Bronchial epithelial cell (primary cell): ENCODE data around the gene AUTS2. TPM values are rescaled to one million over a fixed set of nuclear protein-coding genes. Genes with fewer than 3 reads are reported as not detected.

Experiments used
- DNase-seq: peaks from one replicate; pipeline ENCODE4 v3.0.0-alpha.2; 2010; ENCODE audit warnings: low read depth
- FAIRE-seq: peaks from 2 replicates; lab custom pipeline; 2011; peaks lifted over from hg19 to GRCh38; lab: Jason Lieb, UNC
- H3K27me3 ChIP-seq: 2 replicates; pipeline ENCODE4 v1.5.1; 2011; ENCODE audit warnings: low read length; ENCODE audit not compliant: control insufficient read depth, insufficient read depth
- H3K36me3 ChIP-seq: 2 replicates; pipeline ENCODE4 v1.5.1; 2011; ENCODE audit warnings: low read length; ENCODE audit not compliant: control insufficient read depth, insufficient read depth
- H3K4me3 ChIP-seq: 2 replicates; pipeline ENCODE4 v1.5.1; 2011; ENCODE audit warnings: mild to moderate bottlenecking, low read depth, low read length, control low read depth
- CTCF ChIP-seq: IDR thresholded peaks from 2 replicates; pipeline ENCODE4 v1.5.1; 2011; ENCODE audit warnings: mild to moderate bottlenecking, moderate library complexity, low read length, control low read depth, inconsistent platforms; ENCODE audit not compliant: insufficient read depth, severe bottlenecking
- total RNA-seq: library from RNA; depleted of rRNA; stranded (reverse); fragments of >200 nt; gene quantifications from 2 replicates; pipeline ENCODE4 v1.2.1, GENCODE V29; 2014

Gene AUTS2
- total RNA-seq, 1 donor from 2014 or later, result 9.5 TPM

- H3K4me3 ChIP-seq, result no peak overlapping the region
- H3K36me3 ChIP-seq, result no peaks in the 10 kb centered on the region
- no peaks in the 10 kb centered on the region for H3K27me3 ChIP-seq
- DNase-seq (no peak), FAIRE-seq (no peak)
- TF ChIP-seq CTCF, result no peak
Measured at GRCh38 chr7:70630440-70630817, 1032.2 kb downstream of the AUTS2 start.

GRCh38 chr7:70630818-70631457, 1032.7 kb downstream of the AUTS2 start:
- DNase-seq (no peak), FAIRE-seq (no peak)
- no peak for TF ChIP-seq CTCF
- Histone ChIP-seq H3K36me3 (no peaks in the 10 kb centered on the region), H3K27me3 (no peaks in the 10 kb centered on the region), H3K4me3 (no peak overlapping the region)

GRCh38 chr7:70631718-70632117, 1033.4 kb downstream of the AUTS2 start:
- FAIRE-seq, result no peak
- TF ChIP-seq CTCF, result no peak
- H3K27me3 ChIP-seq, result no peaks in the 10 kb centered on the region

GRCh38 chr7:70632400-70632799, 1034.1 kb downstream of the AUTS2 start:
- TF ChIP-seq CTCF, result no peak
- no peaks in the 10 kb centered on the region for H3K36me3 ChIP-seq
- no peak overlapping the region for H3K4me3 ChIP-seq
- H3K27me3 ChIP-seq, result no peaks in the 10 kb centered on the region
- no peak for FAIRE-seq
- DNase-seq, result no peak

More at GRCh38 chr7:70631718-70632117, 1033.4 kb downstream of the AUTS2 start:
- no peak for DNase-seq
- Histone ChIP-seq H3K4me3 (no peak overlapping the region), H3K36me3 (no peaks in the 10 kb centered on the region)

GRCh38 chr7:70634071-70634470, 1035.8 kb downstream of the AUTS2 start:
- Histone ChIP-seq H3K27me3 (no peaks in the 10 kb centered on the region), H3K36me3 (no peaks in the 10 kb centered on the region), H3K4me3 (no peak overlapping the region)
- no peak for FAIRE-seq
- DNase-seq, result no peak
- TF ChIP-seq CTCF, result no peak

- H3K4me3 ChIP-seq, result no peak overlapping the region
Measured at GRCh38 chr7:70634610-70635068, 1036.4 kb downstream of the AUTS2 start.

More at GRCh38 chr7:70634610-70635068, 1036.4 kb downstream of the AUTS2 start:
- DNase-seq, result peak; percentile 30
- Histone ChIP-seq H3K27me3 (no peaks in the 10 kb centered on the region), H3K36me3 (no peaks in the 10 kb centered on the region)
- TF ChIP-seq CTCF, result no peak
- no peak for FAIRE-seq
